Measurements from ENCODE around the gene MAP4K3.
"Not testable (repeated sequence)": the region's sequence is repeated elsewhere in the genome, so short reads cannot be mapped to it uniquely, and the experiment has no call there.

Gene MAP4K3

GRCh38 chr2:39256040-39256439 is 181.0 kb downstream of the MAP4K3 start:
- Histone ChIP-seq H3K27me3 (no peaks in the 10 kb centered on the region), H3K27ac (no peak overlapping the region), H3K36me3 (no peaks in the 10 kb centered on the region), H3K9me3 (no peaks in the 10 kb centered on the region), H3K4me3 (ENCODE audit: low read depth in 1 of 2, low read length in 1 of 2) (no peak overlapping the region), H3K4me1 (ENCODE audit: control insufficient read depth in 1 of 2, insufficient read depth in 1 of 2, low read depth in 1 of 2, low read length in 1 of 2) (no peaks in the 10 kb centered on the region)
- no peak for TF ChIP-seq CTCF (IDR thresholded peaks at IDR 0.05)

- no peak overlapping the region for H3K4me3 ChIP-seq (ENCODE audit: low read depth in 1 of 2, low read length in 1 of 2)
- H3K9me3 ChIP-seq = no peaks in the 10 kb centered on the region
- no peak overlapping the region for H3K27ac ChIP-seq
- H3K4me1 ChIP-seq (ENCODE audit: control insufficient read depth in 1 of 2, insufficient read depth in 1 of 2, low read depth in 1 of 2, low read length in 1 of 2) = no peaks in the 10 kb centered on the region
- no peaks in the 10 kb centered on the region for H3K36me3 ChIP-seq
- H3K27me3 ChIP-seq = no peaks in the 10 kb centered on the region
- no peak for TF ChIP-seq CTCF (IDR thresholded peaks at IDR 0.05)
Observed at GRCh38 chr2:39252888-39253518, 184.1 kb downstream of the MAP4K3 start.

GRCh38 chr2:39247512-39248043 is 189.5 kb downstream of the MAP4K3 start:
- no peak for TF ChIP-seq CTCF (IDR thresholded peaks at IDR 0.05)
- H3K27ac ChIP-seq = no peak overlapping the region
- no peak overlapping the region for H3K4me3 ChIP-seq (ENCODE audit: low read depth in 1 of 2, low read length in 1 of 2)
- H3K27me3 ChIP-seq = no peaks in the 10 kb centered on the region
- H3K4me1 ChIP-seq (ENCODE audit: control insufficient read depth in 1 of 2, insufficient read depth in 1 of 2, low read depth in 1 of 2, low read length in 1 of 2) = peaks cover 6 to 8% of the 10 kb centered on the region in 2 experiments
- H3K9me3 ChIP-seq = no peaks in the 10 kb centered on the region
- no peaks in the 10 kb centered on the region for H3K36me3 ChIP-seq

- no peak overlapping the region for H3K4me3 ChIP-seq (ENCODE audit: low read depth in 1 of 2, low read length in 1 of 2)
- H3K4me1 ChIP-seq (ENCODE audit: control insufficient read depth in 1 of 2, insufficient read depth in 1 of 2, low read depth in 1 of 2, low read length in 1 of 2) = peaks cover 6 to 8% of the 10 kb centered on the region in 2 experiments
- no peak for TF ChIP-seq CTCF (IDR thresholded peaks at IDR 0.05)
- no peaks in the 10 kb centered on the region for H3K9me3 ChIP-seq
- no peak overlapping the region for H3K27ac ChIP-seq
- H3K36me3 ChIP-seq = no peaks in the 10 kb centered on the region
- no peaks in the 10 kb centered on the region for H3K27me3 ChIP-seq
Observed at GRCh38 chr2:39246382-39246980, 190.6 kb downstream of the MAP4K3 start.

- H3K9me3 ChIP-seq; H3K36me3 ChIP-seq; H3K27me3 ChIP-seq; H3K27ac ChIP-seq; H3K4me1 ChIP-seq (ENCODE audit: control insufficient read depth in 1 of 2, insufficient read depth in 1 of 2, low read depth in 1 of 2, low read length in 1 of 2): not testable (repeated sequence)
- peak overlapping the region in 1 of 2 experiments; percentile 23 for H3K4me3 ChIP-seq (ENCODE audit: low read depth in 1 of 2, low read length in 1 of 2)
Observed at GRCh38 chr2:39244963-39245625, 192.0 kb downstream of the MAP4K3 start.

GRCh38 chr2:39244241-39244862 is 192.7 kb downstream of the MAP4K3 start:
- not testable (repeated sequence) for H3K27ac ChIP-seq; H3K9me3 ChIP-seq; H3K36me3 ChIP-seq; H3K4me3 ChIP-seq (ENCODE audit: low read depth in 1 of 2, low read length in 1 of 2); H3K4me1 ChIP-seq (ENCODE audit: control insufficient read depth in 1 of 2, insufficient read depth in 1 of 2, low read depth in 1 of 2, low read length in 1 of 2); H3K27me3 ChIP-seq

Data from neutrophil (primary cell).